Lower lobe of right lung (tissue), 2 donors: Measurements from ENCODE around the gene APH1B. TPM values are rescaled to one million over a fixed set of nuclear protein-coding genes. Genes with fewer than 3 reads are reported as not detected.
A peak's percentile ranks its signal among the peaks of the same experiment; 100 is the strongest.

ENCODE experiments used
- ATAC-seq, 2 donors: fragments of 200-7000 bp; cut with Tn5 transposase; one replicate each; pipeline ENCODE4 v1.9.1; 2020 to 2022; ENCODE audit warnings: mild to moderate bottlenecking in 2 of 2, moderate library complexity in 2 of 2
- DNase-seq: peaks from one replicate; pipeline ENCODE4 v3.0.0-alpha.2; 2020
- H3K27ac ChIP-seq: fragments of 200-600 bp; one replicate; pipeline ENCODE4 v1.8.0; 2022
- H3K27me3 ChIP-seq: fragments of 200-600 bp; one replicate; pipeline ENCODE4 v1.8.0; 2022; ENCODE audit warnings: low read depth
- H3K36me3 ChIP-seq: fragments of 200-600 bp; one replicate; pipeline ENCODE4 v1.8.0; 2022; ENCODE audit warnings: mild to moderate bottlenecking
- H3K4me1 ChIP-seq: fragments of 200-600 bp; one replicate; pipeline ENCODE4 v1.8.0; 2022
- H3K4me3 ChIP-seq: fragments of 200-600 bp; one replicate; pipeline ENCODE4 v1.8.0; 2022; ENCODE audit warnings: mild to moderate bottlenecking
- H3K9me3 ChIP-seq: fragments of 200-600 bp; one replicate; pipeline ENCODE4 v1.8.0; 2022
- CTCF ChIP-seq: fragments of 200-600 bp; IDR thresholded peaks from one replicate; pipeline ENCODE4 v1.8.0; 2022; ENCODE audit warnings: antibody characterized with exemption, mild to moderate bottlenecking
- intact Hi-C: fragments of 100-400 bp; cut with DNase I; formaldehyde crosslinking; loops from one replicate; pipeline ENCODE4 v1.11.0; 2022
- total RNA-seq: library from RNA; stranded (reverse); fragmentation: NEBNext Ultra II Directional; extraction: Animal tissue kit (Norgen Biotek cat#: 25700); gene quantifications from one replicate; pipeline ENCODE4 v1.2.1, GENCODE V29; 2021
- donor health status: DM: no; HTN: yes; CAD: no; lungs with severe emphysema.

APH1B gene
- total RNA-seq, 1 donor from 2014 or later, result 31.0 TPM

- no peak for ATAC-seq
- no peak overlapping the region for H3K4me3 ChIP-seq
Observed at GRCh38 chr15:63238796-63239195, 38.6 kb upstream of the APH1B start.

GRCh38 chr15:63240109-63240508, 37.3 kb upstream of the APH1B start:
- no peak for ATAC-seq
- intact Hi-C loops, result no loop called here
- Histone ChIP-seq H3K4me1 (peaks cover 80% of the 10 kb centered on the region), H3K4me3 (no peak overlapping the region), H3K27me3 (no peaks in the 10 kb centered on the region), H3K27ac (no peak overlapping the region), H3K36me3 (peaks cover 2% of the 10 kb centered on the region), H3K9me3 (no peaks in the 10 kb centered on the region)
- no peak for TF ChIP-seq CTCF
- DNase-seq, result no peak

More at GRCh38 chr15:63238796-63239195, 38.6 kb upstream of the APH1B start:
- H3K27ac ChIP-seq, result no peak overlapping the region
- peaks cover 80% of the 10 kb centered on the region for H3K4me1 ChIP-seq
- no peaks in the 10 kb centered on the region for H3K27me3 ChIP-seq
- no peak for TF ChIP-seq CTCF
- no peaks in the 10 kb centered on the region for H3K36me3 ChIP-seq
- intact Hi-C loops, result no loop called here
- no peak for DNase-seq
- H3K9me3 ChIP-seq, result no peaks in the 10 kb centered on the region

GRCh38 chr15:63241316-63241715, 36.1 kb upstream of the APH1B start:
- no peak overlapping the region for H3K4me3 ChIP-seq
- no peak for ATAC-seq
- no peaks in the 10 kb centered on the region for H3K27me3 ChIP-seq
- H3K9me3 ChIP-seq, result no peaks in the 10 kb centered on the region
- no peak for DNase-seq
- no peak overlapping the region for H3K27ac ChIP-seq
- no peak for TF ChIP-seq CTCF
- intact Hi-C loops, result no loop called here
- H3K36me3 ChIP-seq, result peaks cover 12% of the 10 kb centered on the region
- peaks cover 80% of the 10 kb centered on the region for H3K4me1 ChIP-seq

GRCh38 chr15:63243101-63243500, 34.3 kb upstream of the APH1B start:
- no peaks in the 10 kb centered on the region for H3K9me3 ChIP-seq
- H3K27me3 ChIP-seq, result no peaks in the 10 kb centered on the region
- ATAC-seq (peak in 1 of 2 donors; percentile 23), DNase-seq (no peak)
- TF ChIP-seq CTCF, result no peak
- peak overlapping the region; percentile 50 for H3K27ac ChIP-seq
- no peak overlapping the region for H3K4me3 ChIP-seq
- intact Hi-C loops, result no loop called here
- H3K4me1 ChIP-seq, result peaks cover 79% of the 10 kb centered on the region
- H3K36me3 ChIP-seq, result peaks cover 12% of the 10 kb centered on the region

GRCh38 chr15:63243776-63244175, 33.6 kb upstream of the APH1B start:
- no peak for ATAC-seq
- H3K4me1 ChIP-seq, result peaks cover 76% of the 10 kb centered on the region
- intact Hi-C loops, result no loop called here

More at GRCh38 chr15:63243776-63244175, 33.6 kb upstream of the APH1B start:
- H3K4me3 ChIP-seq, result no peak overlapping the region
- no peaks in the 10 kb centered on the region for H3K27me3 ChIP-seq
- no peaks in the 10 kb centered on the region for H3K9me3 ChIP-seq
- H3K36me3 ChIP-seq, result peaks cover 12% of the 10 kb centered on the region
- peak overlapping the region; percentile 50 for H3K27ac ChIP-seq
- no peak for DNase-seq
- TF ChIP-seq CTCF, result no peak
